HG03565 (cell line): Measurements from ENCODE around the gene ALK.

Source experiments
- ATAC-seq: cut with Tn5 transposase; IDR thresholded peaks from one replicate; pipeline ENCODE4 v1.9.1; 2021; ENCODE audit warnings: mild to moderate bottlenecking, moderate library complexity; ENCODE audit not compliant: unreplicated experiment

The ALK gene

GRCh38 chr2:29463181-29463900, 458.0 kb downstream of the ALK start:
- no peak for ATAC-seq

GRCh38 chr2:29462293-29462692, 459.1 kb downstream of the ALK start:
- no peak for ATAC-seq

GRCh38 chr2:29460190-29460589, 461.2 kb downstream of the ALK start:
- no peak for ATAC-seq

GRCh38 chr2:29459445-29460179, 461.8 kb downstream of the ALK start:
- no peak for ATAC-seq

- ATAC-seq, result no peak
Observed at GRCh38 chr2:29456429-29456828, 465.0 kb downstream of the ALK start.

GRCh38 chr2:29455200-29455860, 466.1 kb downstream of the ALK start:
- ATAC-seq, result no peak

- no peak for ATAC-seq
Observed at GRCh38 chr2:29452036-29452435, 469.4 kb downstream of the ALK start.

- ATAC-seq, result no peak
Observed at GRCh38 chr2:29450596-29451222, 470.7 kb downstream of the ALK start.

- ATAC-seq, result no peak
Observed at GRCh38 chr2:29449499-29449898, 471.9 kb downstream of the ALK start.

- ATAC-seq, result no peak
Observed at GRCh38 chr2:29448096-29448688, 473.2 kb downstream of the ALK start.

- ATAC-seq, result no peak
Observed at GRCh38 chr2:29447513-29447912, 473.9 kb downstream of the ALK start.

GRCh38 chr2:29446847-29447246, 474.5 kb downstream of the ALK start:
- ATAC-seq, result no peak

GRCh38 chr2:29444150-29444549, 477.2 kb downstream of the ALK start:
- ATAC-seq, result no peak

GRCh38 chr2:29443627-29444026, 477.8 kb downstream of the ALK start:
- no peak for ATAC-seq

GRCh38 chr2:29443151-29443550, 478.2 kb downstream of the ALK start:
- ATAC-seq, result no peak

- no peak for ATAC-seq
Observed at GRCh38 chr2:29440921-29441623, 480.3 kb downstream of the ALK start.

- ATAC-seq, result no peak
Observed at GRCh38 chr2:29433920-29434319, 487.5 kb downstream of the ALK start.

- no peak for ATAC-seq
Observed at GRCh38 chr2:29433128-29433527, 488.3 kb downstream of the ALK start.

- no peak for ATAC-seq
Observed at GRCh38 chr2:29431485-29431884, 489.9 kb downstream of the ALK start.

- no peak for ATAC-seq
Observed at GRCh38 chr2:29430382-29431112, 490.8 kb downstream of the ALK start.
